GM18951 (cell line): ENCODE results near the gene SLC26A1.
"Not testable (repeated sequence)": the region's sequence is repeated elsewhere in the genome, so short reads cannot be mapped to it uniquely, and the experiment has no call there.

Source experiments
- POLR2A ChIP-seq: IDR thresholded peaks from 4 replicates; pipeline ENCODE4 v1.6.1; 2011; ENCODE audit warnings: mild to moderate bottlenecking; ENCODE audit not compliant: insufficient read length, insufficient read depth; ENCODE audit errors: extremely low read depth
- in situ Hi-C: fragments of 300-500 bp; cut with MboI; formaldehyde crosslinking; loops from one replicate; pipeline ENCODE4 v1.12.0; 2022; ENCODE audit warnings: low sequenced_read_pairs, mixed read lengths, inconsistent platforms; ENCODE audit not compliant: unreplicated experiment

The SLC26A1 gene

GRCh38 chr4:985123-985830, 7.9 kb downstream of the SLC26A1 start:
- in situ Hi-C loops: no loop called here
- no peak for TF ChIP-seq POLR2A

GRCh38 chr4:984336-985054, 8.7 kb downstream of the SLC26A1 start:
- in situ Hi-C loops: no loop called here
- no peak for TF ChIP-seq POLR2A

- in situ Hi-C loops: no loop called here
- TF ChIP-seq POLR2A: no peak
Observed at GRCh38 chr4:982814-983213, 10.4 kb downstream of the SLC26A1 start.

GRCh38 chr4:982291-982690, 10.9 kb downstream of the SLC26A1 start:
- in situ Hi-C loops: no loop called here
- no peak for TF ChIP-seq POLR2A

GRCh38 chr4:978957-979701, 14.1 kb downstream of the SLC26A1 start:
- in situ Hi-C loops: no loop called here
- no peak for TF ChIP-seq POLR2A

GRCh38 chr4:976016-976415, 17.2 kb downstream of the SLC26A1 start:
- in situ Hi-C loops: not testable (repeated sequence)

- in situ Hi-C loops: no loop called here
Observed at GRCh38 chr4:974668-975067, 18.5 kb downstream of the SLC26A1 start.

GRCh38 chr4:973431-974397, 19.5 kb downstream of the SLC26A1 start, which contains the start of gene DGKQ:
TSS of gene DGKQ (minus strand) at chr4:973569. CDS start at chr4:973482, 87 bp downstream.
- in situ Hi-C loops: no loop called here
- TF ChIP-seq POLR2A: peak; percentile 72

More at GRCh38 chr4:974668-975067, 18.5 kb downstream of the SLC26A1 start:
- no peak for TF ChIP-seq POLR2A

GRCh38 chr4:972651-973424, 20.4 kb downstream of the SLC26A1 start:
- TF ChIP-seq POLR2A: no peak
- in situ Hi-C loops: no loop called here

- no peak for TF ChIP-seq POLR2A
- in situ Hi-C loops: no loop called here
Observed at GRCh38 chr4:971666-972500, 21.3 kb downstream of the SLC26A1 start.

- in situ Hi-C loops: no loop called here
- TF ChIP-seq POLR2A: no peak
Observed at GRCh38 chr4:970854-971520, 22.2 kb downstream of the SLC26A1 start.
